ENCODE results near the gene OR9A2.

OR9A2 gene
- long read RNA-seq, result 0 reads

DNA sequence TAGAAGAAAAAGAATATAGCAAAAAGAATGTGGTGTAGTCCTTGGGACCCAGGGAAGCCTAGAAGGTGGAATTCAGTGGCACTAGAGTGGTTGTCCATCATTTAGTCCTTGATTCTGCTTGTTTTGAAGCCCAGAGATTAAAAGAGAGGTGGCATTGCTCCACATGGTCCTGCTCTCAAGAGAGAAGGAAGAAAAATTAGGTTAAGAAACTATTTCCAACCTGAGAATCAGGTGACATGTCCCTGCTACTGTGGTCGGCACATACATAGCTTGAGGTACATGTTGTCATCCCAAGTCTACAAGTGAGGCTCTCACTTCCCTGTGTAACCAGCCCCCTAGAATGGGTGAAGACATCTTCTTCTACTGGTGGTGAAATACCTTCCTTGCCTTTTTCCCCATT, at the start of gene OR9A2:
TSS of gene OR9A2 (minus strand) at position 101 of the 400 bp plus-strand sequence. CDS start at position 101, 0 bp downstream.
- DNase-seq (ENCODE audit: low read depth in 1 of 2, low spot score in 1 of 2), result no peak
- Histone ChIP-seq H3K4me3 (replicated peaks; ENCODE audit: insufficient read depth, low read length) (no peak within 1 kb of the TSS), H3K27me3 (ENCODE audit: insufficient read depth, poor library complexity, severe bottlenecking) (no peaks in the 10 kb centered on the region), H3K27ac (replicated peaks) (no peak within 1 kb of the TSS)
- TF ChIP-seq POLR2AphosphoS5 (IDR thresholded peaks at IDR 0.05; ENCODE audit: low read depth), result no peak
- no peak for TF ChIP-seq SPI1 (IDR thresholded peaks at IDR 0.05; ENCODE audit: borderline replicate concordance, low read depth)
- no peak for TF ChIP-seq CTCF (IDR thresholded peaks at IDR 0.05; ENCODE audit: insufficient read depth, low read length)
- TF ChIP-seq, protein P1, sequence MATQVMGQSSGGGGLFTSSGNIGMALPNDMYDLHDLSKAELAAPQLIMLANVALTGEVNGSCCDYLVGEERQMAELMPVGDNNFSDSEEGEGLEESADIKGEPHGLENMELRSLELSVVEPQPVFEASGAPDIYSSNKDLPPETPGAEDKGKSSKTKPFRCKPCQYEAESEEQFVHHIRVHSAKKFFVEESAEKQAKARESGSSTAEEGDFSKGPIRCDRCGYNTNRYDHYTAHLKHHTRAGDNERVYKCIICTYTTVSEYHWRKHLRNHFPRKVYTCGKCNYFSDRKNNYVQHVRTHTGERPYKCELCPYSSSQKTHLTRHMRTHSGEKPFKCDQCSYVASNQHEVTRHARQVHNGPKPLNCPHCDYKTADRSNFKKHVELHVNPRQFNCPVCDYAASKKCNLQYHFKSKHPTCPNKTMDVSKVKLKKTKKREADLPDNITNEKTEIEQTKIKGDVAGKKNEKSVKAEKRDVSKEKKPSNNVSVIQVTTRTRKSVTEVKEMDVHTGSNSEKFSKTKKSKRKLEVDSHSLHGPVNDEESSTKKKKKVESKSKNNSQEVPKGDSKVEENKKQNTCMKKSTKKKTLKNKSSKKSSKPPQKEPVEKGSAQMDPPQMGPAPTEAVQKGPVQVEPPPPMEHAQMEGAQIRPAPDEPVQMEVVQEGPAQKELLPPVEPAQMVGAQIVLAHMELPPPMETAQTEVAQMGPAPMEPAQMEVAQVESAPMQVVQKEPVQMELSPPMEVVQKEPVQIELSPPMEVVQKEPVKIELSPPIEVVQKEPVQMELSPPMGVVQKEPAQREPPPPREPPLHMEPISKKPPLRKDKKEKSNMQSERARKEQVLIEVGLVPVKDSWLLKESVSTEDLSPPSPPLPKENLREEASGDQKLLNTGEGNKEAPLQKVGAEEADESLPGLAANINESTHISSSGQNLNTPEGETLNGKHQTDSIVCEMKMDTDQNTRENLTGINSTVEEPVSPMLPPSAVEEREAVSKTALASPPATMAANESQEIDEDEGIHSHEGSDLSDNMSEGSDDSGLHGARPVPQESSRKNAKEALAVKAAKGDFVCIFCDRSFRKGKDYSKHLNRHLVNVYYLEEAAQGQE (IDR thresholded peaks at IDR 0.05; ENCODE audit: insufficient replicate concordance, low read depth), result no peak

DNA sequence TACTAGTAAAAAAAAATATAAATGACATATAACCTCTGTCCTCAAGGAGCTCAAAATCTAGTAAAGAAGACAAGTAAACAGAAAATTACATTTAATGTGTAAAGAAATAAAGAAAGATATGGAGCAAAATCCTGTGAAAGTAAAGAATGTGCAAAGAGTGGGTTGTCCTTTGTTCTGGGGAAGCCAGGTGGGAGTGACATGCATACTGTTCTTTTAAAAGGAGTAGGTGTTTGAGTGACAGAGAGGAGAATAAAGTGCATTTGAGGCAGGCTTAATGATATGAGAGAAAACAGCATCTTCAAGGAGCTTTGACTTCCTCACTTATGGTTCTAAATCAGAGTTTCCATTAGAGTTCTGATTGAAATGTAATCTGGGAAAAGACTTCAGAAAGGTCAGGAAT, 47.2 kb upstream of the OR9A2 start:
- no peak for TF ChIP-seq GABPA (IDR thresholded peaks at IDR 0.05; ENCODE audit: low read depth)
- TF ChIP-seq SPI1 (IDR thresholded peaks at IDR 0.05; ENCODE audit: borderline replicate concordance, low read depth), result no peak
- TF ChIP-seq CTCF (IDR thresholded peaks at IDR 0.05; ENCODE audit: insufficient read depth, low read length), result no peak
- TF ChIP-seq POLR2AphosphoS5 (IDR thresholded peaks at IDR 0.05; ENCODE audit: low read depth), result no peak
- TF ChIP-seq, protein P1 (IDR thresholded peaks at IDR 0.05; ENCODE audit: insufficient replicate concordance, low read depth), result no peak
- Histone ChIP-seq H3K27ac (replicated peaks) (no peak overlapping the region), H3K27me3 (ENCODE audit: insufficient read depth, poor library complexity, severe bottlenecking) (no peaks in the 10 kb centered on the region), H3K4me3 (replicated peaks; ENCODE audit: insufficient read depth, low read length) (no peak overlapping the region)
- DNase-seq (ENCODE audit: low read depth in 1 of 2, low spot score in 1 of 2), result no peak

DNA sequence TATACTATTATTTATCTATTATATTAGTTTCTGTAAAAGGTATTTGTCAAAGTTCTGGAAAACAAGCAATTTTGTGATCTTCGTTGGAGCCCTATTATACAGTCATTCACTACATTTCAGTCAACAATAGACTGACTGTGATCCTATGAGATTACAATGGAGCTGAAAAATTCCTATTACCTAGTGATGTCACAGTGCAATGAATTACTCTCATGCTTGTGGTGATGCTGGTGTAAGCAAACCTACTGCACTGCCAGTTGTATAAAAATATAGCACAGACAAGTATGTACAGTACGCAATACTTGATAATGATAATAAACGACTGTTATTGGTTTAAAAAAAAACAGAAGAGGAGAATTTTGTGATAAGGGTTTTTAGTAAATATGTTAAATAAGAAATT, 46.6 kb upstream of the OR9A2 start:
- TF ChIP-seq SPI1 (IDR thresholded peaks at IDR 0.05; ENCODE audit: borderline replicate concordance, low read depth) (no peak), POLR2AphosphoS5 (IDR thresholded peaks at IDR 0.05; ENCODE audit: low read depth) (no peak), CTCF (IDR thresholded peaks at IDR 0.05; ENCODE audit: insufficient read depth, low read length) (no peak), GABPA (IDR thresholded peaks at IDR 0.05; ENCODE audit: low read depth) (no peak)
- TF ChIP-seq, protein P1 (IDR thresholded peaks at IDR 0.05; ENCODE audit: insufficient replicate concordance, low read depth), result no peak
- no peaks in the 10 kb centered on the region for H3K27me3 ChIP-seq (ENCODE audit: insufficient read depth, poor library complexity, severe bottlenecking)
- DNase-seq (ENCODE audit: low read depth in 1 of 2, low spot score in 1 of 2), result no peak
- H3K4me3 ChIP-seq (replicated peaks; ENCODE audit: insufficient read depth, low read length), result no peak overlapping the region
- H3K27ac ChIP-seq (replicated peaks), result no peak overlapping the region

Measured in HL-60 (cell line).